OCI-LY7 (cell line): ENCODE data around the gene MS4A15.

Experiments used
- EZH2phosphoT487 ChIP-seq: fragments of 200-600 bp; sonication (generic); IDR thresholded peaks from 2 replicates; pipeline ENCODE4 v1.6.1; 2018; ENCODE audit warnings: low read depth, borderline replicate concordance, mild to moderate bottlenecking, mixed run types, antibody characterized with exemption, low read length, moderate library complexity, mixed read lengths
- TF ChIP-seq, protein P1 (sequence below): fragments of 200-600 bp; sonication (generic); conservative IDR thresholded peaks from 2 replicates; pipeline ENCODE4 v1.5.1; 2014; ENCODE audit warnings: mild to moderate bottlenecking, antibody characterized with exemption, low read length, moderate library complexity, mixed read lengths

DNA sequence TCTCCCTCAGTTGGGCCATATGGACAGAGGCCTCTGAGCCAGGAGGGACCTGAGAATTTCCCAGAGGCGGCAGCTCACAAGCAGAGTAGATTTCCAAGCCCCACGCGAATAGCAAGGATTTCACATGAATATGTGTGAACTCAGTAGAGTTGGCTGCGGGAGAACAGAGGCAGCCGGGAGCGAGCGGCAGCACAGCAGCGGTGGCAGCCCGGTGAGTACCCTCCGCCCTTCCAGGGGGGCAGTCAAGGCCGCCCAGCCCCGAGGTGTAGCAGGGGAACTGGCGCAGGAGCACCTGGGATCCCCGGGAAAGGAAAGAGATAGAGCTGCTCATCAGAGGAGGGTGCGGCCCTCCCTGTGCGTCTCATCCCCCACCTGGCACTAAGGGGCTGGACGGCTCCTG, 8.4 kb upstream of the MS4A15 start:
- TF ChIP-seq, protein P1, sequence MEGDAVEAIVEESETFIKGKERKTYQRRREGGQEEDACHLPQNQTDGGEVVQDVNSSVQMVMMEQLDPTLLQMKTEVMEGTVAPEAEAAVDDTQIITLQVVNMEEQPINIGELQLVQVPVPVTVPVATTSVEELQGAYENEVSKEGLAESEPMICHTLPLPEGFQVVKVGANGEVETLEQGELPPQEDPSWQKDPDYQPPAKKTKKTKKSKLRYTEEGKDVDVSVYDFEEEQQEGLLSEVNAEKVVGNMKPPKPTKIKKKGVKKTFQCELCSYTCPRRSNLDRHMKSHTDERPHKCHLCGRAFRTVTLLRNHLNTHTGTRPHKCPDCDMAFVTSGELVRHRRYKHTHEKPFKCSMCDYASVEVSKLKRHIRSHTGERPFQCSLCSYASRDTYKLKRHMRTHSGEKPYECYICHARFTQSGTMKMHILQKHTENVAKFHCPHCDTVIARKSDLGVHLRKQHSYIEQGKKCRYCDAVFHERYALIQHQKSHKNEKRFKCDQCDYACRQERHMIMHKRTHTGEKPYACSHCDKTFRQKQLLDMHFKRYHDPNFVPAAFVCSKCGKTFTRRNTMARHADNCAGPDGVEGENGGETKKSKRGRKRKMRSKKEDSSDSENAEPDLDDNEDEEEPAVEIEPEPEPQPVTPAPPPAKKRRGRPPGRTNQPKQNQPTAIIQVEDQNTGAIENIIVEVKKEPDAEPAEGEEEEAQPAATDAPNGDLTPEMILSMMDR: no peak
- no peak for TF ChIP-seq EZH2phosphoT487
